DND-41 (cell line): ENCODE data around the gene PRXL2B.

ENCODE experiments used
- ATAC-seq: fragments of 200-7000 bp; cut with Tn5 transposase; 3 replicates; pipeline ENCODE4 v1.9.1; 2021; ENCODE audit warnings: low read depth; ENCODE audit not compliant: insufficient read depth
- DNase-seq: peaks from one replicate; pipeline ENCODE4 v3.0.0-alpha.2; 2020
- H2AFZ ChIP-seq: 2 replicates; pipeline ENCODE4 v1.6.0; 2012; ENCODE audit warnings: low read depth, low read length
- H3K27ac ChIP-seq: 2 replicates; pipeline ENCODE4 v1.5.1; 2012; ENCODE audit warnings: low read length, inconsistent platforms
- H3K27me3 ChIP-seq: fragments of 200-600 bp; sonication (generic); 2 replicates; pipeline ENCODE4 v1.6.0; 2012; ENCODE audit warnings: low read length, mild to moderate bottlenecking, inconsistent platforms; ENCODE audit not compliant: insufficient read depth, poor library complexity
- H3K36me3 ChIP-seq: 2 replicates; pipeline ENCODE4 v1.5.1; 2012; ENCODE audit warnings: low read length, inconsistent platforms; ENCODE audit not compliant: insufficient read depth
- H3K4me1 ChIP-seq: 2 replicates; pipeline ENCODE4 v1.5.1; 2012; ENCODE audit warnings: mild to moderate bottlenecking, low read length; ENCODE audit not compliant: insufficient read depth
- H3K4me2 ChIP-seq: 2 replicates; pipeline ENCODE4 v1.6.0; 2012; ENCODE audit warnings: mild to moderate bottlenecking, moderate library complexity, low read length, inconsistent platforms; ENCODE audit not compliant: insufficient read depth
- H3K4me3 ChIP-seq, 2 experiments: fragments of 200-600 bp in 1 of 2; shearing (Covaris generic) in 1 of 2; 2 replicates each; pipeline ENCODE4 v1.5.1; 2012 to 2016; ENCODE audit warnings: inconsistent platforms in 2 of 2, low read length in 2 of 2, mild to moderate bottlenecking in 2 of 2, low read depth in 1 of 2, moderate library complexity in 1 of 2
- H3K79me2 ChIP-seq: 2 replicates; pipeline ENCODE4 v1.6.0; 2012; ENCODE audit warnings: low read length, inconsistent platforms; ENCODE audit not compliant: insufficient read depth
- H3K9ac ChIP-seq: 2 replicates; pipeline ENCODE4 v1.6.0; 2012; ENCODE audit warnings: low read depth, mild to moderate bottlenecking, inconsistent platforms, low read length, moderate library complexity
- H3K9me3 ChIP-seq: 2 replicates; pipeline ENCODE4 v1.5.1; 2012; ENCODE audit warnings: low read length, moderate library complexity, mild to moderate bottlenecking, inconsistent platforms; ENCODE audit not compliant: insufficient read depth, severe bottlenecking
- H4K20me1 ChIP-seq: 2 replicates; pipeline ENCODE4 v1.6.0; 2012; ENCODE audit warnings: low read length; ENCODE audit not compliant: insufficient read depth
- EZH2 ChIP-seq: IDR thresholded peaks from 3 replicates; pipeline ENCODE4 v1.6.1; 2012; ENCODE audit warnings: borderline replicate concordance, low read depth, mild to moderate bottlenecking, moderate library complexity, low read length, inconsistent platforms; ENCODE audit not compliant: severe bottlenecking
- TF ChIP-seq, protein P1 (sequence below): IDR thresholded peaks from 2 replicates; pipeline ENCODE4 v1.5.1; 2012; ENCODE audit warnings: borderline replicate concordance, low read length, moderate library complexity, mild to moderate bottlenecking; ENCODE audit not compliant: poor library complexity, severe bottlenecking; ENCODE audit errors: extremely low read depth

The PRXL2B gene

DNA sequence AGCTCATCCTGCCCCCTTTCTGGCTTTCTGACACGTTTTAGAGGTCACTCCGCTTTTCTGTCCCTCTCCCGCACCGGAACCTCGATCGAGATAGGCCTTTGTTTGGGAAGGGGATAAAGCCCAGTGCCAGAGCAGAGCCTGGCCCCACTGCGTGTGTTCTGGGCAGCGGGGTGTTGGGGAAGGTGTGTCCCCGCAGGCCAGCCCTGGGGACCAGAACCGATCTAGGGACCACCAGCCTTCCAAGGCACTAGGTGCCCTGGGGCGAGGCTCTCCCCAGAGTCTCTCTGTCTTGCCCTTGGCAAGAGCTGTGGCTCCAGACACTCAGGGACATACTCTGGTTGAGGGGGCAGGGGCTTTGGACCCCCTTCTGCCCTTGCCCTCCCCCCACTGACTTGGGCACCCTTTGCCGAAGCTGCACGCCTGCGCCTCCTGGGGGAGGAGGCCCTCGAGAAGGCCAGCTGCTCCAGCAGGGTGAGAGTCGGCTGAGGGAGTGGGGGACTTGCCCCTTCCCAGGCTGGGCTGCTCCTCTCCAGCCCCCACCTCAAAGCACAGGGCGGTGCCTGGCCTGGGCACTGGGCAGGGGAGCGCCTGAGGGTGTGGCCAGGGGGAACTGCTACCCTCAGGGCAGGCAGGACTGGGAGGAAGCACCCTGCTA lies 16.4 kb downstream of the PRXL2B start:
- H3K9ac ChIP-seq, result no peak overlapping the region
- peaks cover 3% of the 10 kb centered on the region for H3K9me3 ChIP-seq
- TF ChIP-seq EZH2, result no peak
- TF ChIP-seq, protein P1, sequence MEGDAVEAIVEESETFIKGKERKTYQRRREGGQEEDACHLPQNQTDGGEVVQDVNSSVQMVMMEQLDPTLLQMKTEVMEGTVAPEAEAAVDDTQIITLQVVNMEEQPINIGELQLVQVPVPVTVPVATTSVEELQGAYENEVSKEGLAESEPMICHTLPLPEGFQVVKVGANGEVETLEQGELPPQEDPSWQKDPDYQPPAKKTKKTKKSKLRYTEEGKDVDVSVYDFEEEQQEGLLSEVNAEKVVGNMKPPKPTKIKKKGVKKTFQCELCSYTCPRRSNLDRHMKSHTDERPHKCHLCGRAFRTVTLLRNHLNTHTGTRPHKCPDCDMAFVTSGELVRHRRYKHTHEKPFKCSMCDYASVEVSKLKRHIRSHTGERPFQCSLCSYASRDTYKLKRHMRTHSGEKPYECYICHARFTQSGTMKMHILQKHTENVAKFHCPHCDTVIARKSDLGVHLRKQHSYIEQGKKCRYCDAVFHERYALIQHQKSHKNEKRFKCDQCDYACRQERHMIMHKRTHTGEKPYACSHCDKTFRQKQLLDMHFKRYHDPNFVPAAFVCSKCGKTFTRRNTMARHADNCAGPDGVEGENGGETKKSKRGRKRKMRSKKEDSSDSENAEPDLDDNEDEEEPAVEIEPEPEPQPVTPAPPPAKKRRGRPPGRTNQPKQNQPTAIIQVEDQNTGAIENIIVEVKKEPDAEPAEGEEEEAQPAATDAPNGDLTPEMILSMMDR, result no peak
- ATAC-seq, result no peak
- H4K20me1 ChIP-seq, result no peaks in the 10 kb centered on the region
- no peak overlapping the region for H3K4me2 ChIP-seq
- no peak overlapping the region for H3K4me3 ChIP-seq
- H3K36me3 ChIP-seq, result no peaks in the 10 kb centered on the region
- no peaks in the 10 kb centered on the region for H3K79me2 ChIP-seq
- H3K27me3 ChIP-seq, result no peaks in the 10 kb centered on the region
- H2AFZ ChIP-seq, result no peak overlapping the region
- H3K27ac ChIP-seq, result no peak overlapping the region
- no peak for DNase-seq
- H3K4me1 ChIP-seq, result no peaks in the 10 kb centered on the region

DNA sequence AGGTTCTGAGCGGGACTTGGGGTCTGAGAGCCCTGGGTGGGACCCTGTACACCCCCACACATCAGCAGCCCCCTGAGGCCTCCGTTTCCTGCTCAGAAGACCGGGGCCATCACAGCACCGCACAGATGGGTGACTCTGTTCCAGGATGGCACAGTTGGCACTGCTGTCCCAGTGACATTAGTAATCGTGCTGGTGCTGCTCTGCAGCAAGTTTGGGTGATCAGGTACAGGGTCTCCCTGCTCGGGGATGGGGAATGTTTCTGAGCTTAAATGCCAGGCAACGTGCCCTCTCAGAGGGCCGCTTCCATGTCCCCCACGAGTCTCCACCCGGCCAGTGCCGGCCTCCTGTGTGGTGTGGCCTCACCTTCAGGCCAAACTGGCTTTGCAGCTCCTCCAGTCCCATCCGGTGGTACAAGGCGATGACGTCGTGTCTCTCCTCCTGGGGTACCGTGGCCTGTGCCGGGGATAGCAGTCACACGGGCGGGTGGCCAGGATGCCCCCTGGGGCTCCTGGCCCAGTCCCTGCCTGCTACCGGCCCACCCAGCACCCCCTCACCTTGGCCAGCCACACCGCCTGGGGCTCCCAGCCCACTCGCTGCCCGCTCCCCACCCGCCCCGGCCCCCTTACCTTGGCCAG lies 17.1 kb downstream of the PRXL2B start:
- Histone ChIP-seq H3K36me3 (no peaks in the 10 kb centered on the region), H3K27me3 (no peaks in the 10 kb centered on the region), H3K4me1 (no peaks in the 10 kb centered on the region), H3K27ac (no peak overlapping the region), H3K4me3 (no peak overlapping the region), H3K4me2 (no peak overlapping the region), H2AFZ (no peak overlapping the region), H3K9ac (no peak overlapping the region), H3K9me3 (peaks cover under 1% of the 10 kb centered on the region), H3K79me2 (no peaks in the 10 kb centered on the region), H4K20me1 (no peaks in the 10 kb centered on the region)
- TF ChIP-seq, protein P1, result no peak
- no peak for DNase-seq
- ATAC-seq, result no peak

DNA sequence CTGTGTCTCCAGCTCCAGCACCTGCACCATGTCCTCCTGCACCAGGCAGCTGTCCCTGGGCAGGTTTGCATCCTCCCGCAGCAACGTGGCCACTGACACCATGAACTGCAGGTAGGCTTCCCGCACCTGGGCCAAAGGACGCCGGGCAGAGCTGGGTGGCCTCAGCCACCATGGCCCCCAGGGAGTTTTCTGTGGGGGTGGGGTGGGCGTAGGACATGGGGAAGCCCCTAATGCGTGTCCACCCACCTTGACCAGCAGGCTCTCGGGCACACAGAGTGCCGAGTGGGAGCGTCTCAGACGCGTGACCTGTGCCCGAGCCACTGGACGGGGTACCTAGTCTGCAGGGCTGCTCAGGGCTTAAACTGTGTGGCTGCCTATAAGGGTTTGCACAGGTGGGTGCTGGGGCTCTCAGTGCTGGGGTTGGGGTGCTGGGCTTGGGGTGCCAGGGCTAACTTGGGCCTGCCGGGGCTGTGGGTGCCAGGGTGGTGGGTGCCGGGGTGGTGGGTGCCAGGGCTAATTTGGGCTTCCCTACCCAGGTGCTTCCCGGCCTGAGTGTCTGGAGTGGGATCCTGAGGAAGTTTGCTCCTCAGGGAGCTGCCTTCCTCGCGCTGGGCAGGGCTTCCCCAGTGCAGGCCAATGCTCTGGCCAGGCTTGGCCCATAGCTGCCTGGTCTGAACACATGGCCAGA lies 17.7 kb downstream of the PRXL2B start:
- no peaks in the 10 kb centered on the region for H3K9me3 ChIP-seq
- H3K4me2 ChIP-seq, result no peak overlapping the region
- no peaks in the 10 kb centered on the region for H4K20me1 ChIP-seq
- DNase-seq, result no peak
- H3K9ac ChIP-seq, result no peak overlapping the region
- no peak for TF ChIP-seq EZH2
- TF ChIP-seq, protein P1, result no peak
- ATAC-seq, result no peak
- no peaks in the 10 kb centered on the region for H3K4me1 ChIP-seq
- H3K36me3 ChIP-seq, result no peaks in the 10 kb centered on the region
- H3K27me3 ChIP-seq, result no peaks in the 10 kb centered on the region
- no peak overlapping the region for H3K4me3 ChIP-seq
- H2AFZ ChIP-seq, result no peak overlapping the region
- H3K27ac ChIP-seq, result no peak overlapping the region
- H3K79me2 ChIP-seq, result no peaks in the 10 kb centered on the region
